Panc1 (cell line): ENCODE measurements around the gene ATR. TPM values are rescaled to one million over a fixed set of nuclear protein-coding genes. Genes with fewer than 3 reads are reported as not detected.

Source experiments
- ATAC-seq: fragments of 200-7000 bp; cut with Tn5 transposase; 2 replicates; pipeline ENCODE4 v1.9.1; 2020; ENCODE audit warnings: mild to moderate bottlenecking, moderate library complexity
- BruUV-seq: library from RNA; stranded (reverse); fragments of 400-500 nt; replicated peaks from 2 replicates; lab custom pipeline; 2021; lab: Mats Ljungman, UMichigan
- CTCF ChIA-PET: fragments of 300-600 bp; sonication (Branson Sonifier 250); formaldehyde crosslinking; loops from one replicate; lab custom pipeline; 2022; ENCODE audit warnings: antibody characterized with exemption; lab: Charles Lee
- POLR2A ChIA-PET: fragments of 300-600 bp; sonication (Branson Sonifier 250); formaldehyde crosslinking; loops from one replicate; lab custom pipeline; 2022; ENCODE audit warnings: antibody characterized with exemption; lab: Charles Lee
- DNase-seq: peaks from one replicate; pipeline ENCODE4 v3.0.0-alpha.2; 2010; ENCODE audit warnings: low read depth, low spot score
- H3K27ac ChIP-seq: 2 replicates; pipeline ENCODE4 v1.5.1; 2011; ENCODE audit warnings: mild to moderate bottlenecking, low read length, inconsistent platforms
- H3K27me3 ChIP-seq: fragments of 200-500 bp; sonication (Bioruptor generic); 2 replicates; pipeline ENCODE4 v1.6.0; 2014; ENCODE audit warnings: low read length, inconsistent platforms; ENCODE audit not compliant: control insufficient read depth, insufficient read depth
- H3K36me3 ChIP-seq: fragments of 200-500 bp; sonication (Bioruptor generic); 2 replicates; pipeline ENCODE4 v1.5.1; 2014; ENCODE audit warnings: inconsistent platforms, mild to moderate bottlenecking, low read length, moderate library complexity; ENCODE audit not compliant: control insufficient read depth, insufficient read depth
- H3K4me1 ChIP-seq: 2 replicates; pipeline ENCODE4 v1.5.1; 2011; ENCODE audit warnings: inconsistent platforms, mild to moderate bottlenecking, low read length, moderate library complexity; ENCODE audit not compliant: control insufficient read depth, insufficient read depth
- H3K4me3 ChIP-seq, 2 experiments: 2 replicates each; pipeline ENCODE4 v1.5.1; 2011 to 2012; ENCODE audit warnings: low read depth in 2 of 2, low read length in 2 of 2, mild to moderate bottlenecking in 2 of 2, inconsistent platforms in 1 of 2, moderate library complexity in 1 of 2
- H3K9me3 ChIP-seq: fragments of 200-500 bp; sonication (Bioruptor generic); 2 replicates; pipeline ENCODE4 v1.5.1; 2014; ENCODE audit warnings: low read depth, mild to moderate bottlenecking, inconsistent platforms, low read length, moderate library complexity; ENCODE audit not compliant: control insufficient read depth, insufficient read depth
- CTCF ChIP-seq: fragments of 450-650 bp; IDR thresholded peaks from 2 replicates; pipeline ENCODE4 v1.5.1; 2017; ENCODE audit warnings: mild to moderate bottlenecking
- POLR2AphosphoS5 ChIP-seq: IDR thresholded peaks from 2 replicates; pipeline ENCODE4 v1.6.1; 2012; ENCODE audit warnings: mild to moderate bottlenecking, low read depth, low read length, moderate library complexity
- REST ChIP-seq, 2 experiments: IDR thresholded peaks; 2 replicates each; pipeline ENCODE4 v1.6.1; 2011 to 2012; ENCODE audit warnings: low read depth in 2 of 2, control low read depth in 1 of 2, low read length in 1 of 2, mild to moderate bottlenecking in 1 of 2, moderate library complexity in 1 of 2; ENCODE audit not compliant: insufficient read depth in 1 of 2
- SIN3A ChIP-seq: IDR thresholded peaks from 2 replicates; pipeline ENCODE4 v1.6.1; 2012; ENCODE audit warnings: low read depth, mild to moderate bottlenecking, low read length, moderate library complexity, borderline replicate concordance; ENCODE audit not compliant: insufficient read depth
- TCF7L2 ChIP-seq: IDR thresholded peaks from 2 replicates; pipeline ENCODE4 v1.6.1; 2011; ENCODE audit warnings: mild to moderate bottlenecking, low read depth, low read length, inconsistent platforms
- in situ Hi-C: cut with HindIII; loops from 2 replicates; pipeline ENCODE4 v1.10.0; 2016; ENCODE audit warnings: low sequenced_read_pairs, low pct_unique_long_range_greater_than_20kb
- intact Hi-C: fragments of 100-400 bp; cut with micrococcal nuclease; formaldehyde crosslinking; loops from one replicate; pipeline ENCODE4 v1.10.0; 2022; ENCODE audit not compliant: unreplicated experiment
- total RNA-seq: library from RNA; stranded (reverse); gene quantifications from one replicate; pipeline ENCODE4 v1.2.1, GENCODE V29; 2021; ENCODE audit not compliant: unreplicated experiment

ATR gene
- total RNA-seq, 1 experiment from 2014 or later, result 38.6 TPM

- Histone ChIP-seq H3K4me1 (no peaks in the 10 kb centered on the region), H3K4me3 (no peak overlapping the region), H3K27me3 (no peaks in the 10 kb centered on the region), H3K27ac (no peak overlapping the region), H3K9me3 (no peaks in the 10 kb centered on the region), H3K36me3 (no peaks in the 10 kb centered on the region)
- TF ChIP-seq SIN3A (no peak), POLR2AphosphoS5 (no peak), TCF7L2 (no peak), REST (IDR thresholded peaks at IDR 0.05; ENCODE audit: insufficient read depth in 1 of 2, low read depth in 2 of 2, low read length in 1 of 2) (no peak), CTCF (no peak)
- intact Hi-C loops, result no loop called here
- no TSS peak for BruUV-seq
- CTCF ChIA-PET, result interaction anchor here (0.7 kb wide), 1 partner anchor 117 kb away, joined by 3 read pairs; no protein-coding TSS in a partner anchor
- in situ Hi-C loops, result no loop called here
- DNase-seq (no peak), ATAC-seq (no peak)
- POLR2A ChIA-PET, result interaction anchor here (1.0 kb wide), 1 partner anchor 13 kb away, joined by 3 read pairs; no protein-coding TSS in a partner anchor
Measured at GRCh38 chr3:142625153-142625440, 46.6 kb upstream of the ATR start.

- no peak for TF ChIP-seq TCF7L2
- no peak for TF ChIP-seq POLR2AphosphoS5
- TF ChIP-seq REST (IDR thresholded peaks at IDR 0.05; ENCODE audit: insufficient read depth in 1 of 2, low read depth in 2 of 2, low read length in 1 of 2), result no peak
- TF ChIP-seq SIN3A, result no peak
- no peak for TF ChIP-seq CTCF
- Histone ChIP-seq H3K27ac (no peak overlapping the region), H3K27me3 (no peaks in the 10 kb centered on the region), H3K36me3 (no peaks in the 10 kb centered on the region), H3K4me1 (no peaks in the 10 kb centered on the region; the same call in 1 of the 2 replicates), H3K4me3 (no peak overlapping the region), H3K9me3 (no peaks in the 10 kb centered on the region)
- DNase-seq, result no peak
- ChIA-PET CTCF (interaction anchor here (0.7 kb wide), 1 partner anchor 116 kb away, joined by 3 read pairs; no protein-coding TSS in a partner anchor), POLR2A (interaction anchor here (0.6 to 1.0 kb wide), 2 partner anchors 14 to 50 kb away, joined by 3 to 9 read pairs; no protein-coding TSS in a partner anchor)
- no TSS peak for BruUV-seq
- in situ Hi-C loops (no loop called here), intact Hi-C loops (no loop called here)
- no peak for ATAC-seq
Measured at GRCh38 chr3:142624341-142625152, 46.0 kb upstream of the ATR start.
